Camera-type eye (tissue), 1 donor: Measurements from ENCODE around the gene TIMM44. TPM values are rescaled to one million over a fixed set of nuclear protein-coding genes. Genes with fewer than 3 reads are reported as not detected.

Experiments used
- total RNA-seq: library from RNA; depleted of rRNA; stranded (reverse); fragments of >200 nt; gene quantifications from one replicate; pipeline ENCODE4 v1.2.3, GENCODE V29; 2014

Gene TIMM44, protein sequence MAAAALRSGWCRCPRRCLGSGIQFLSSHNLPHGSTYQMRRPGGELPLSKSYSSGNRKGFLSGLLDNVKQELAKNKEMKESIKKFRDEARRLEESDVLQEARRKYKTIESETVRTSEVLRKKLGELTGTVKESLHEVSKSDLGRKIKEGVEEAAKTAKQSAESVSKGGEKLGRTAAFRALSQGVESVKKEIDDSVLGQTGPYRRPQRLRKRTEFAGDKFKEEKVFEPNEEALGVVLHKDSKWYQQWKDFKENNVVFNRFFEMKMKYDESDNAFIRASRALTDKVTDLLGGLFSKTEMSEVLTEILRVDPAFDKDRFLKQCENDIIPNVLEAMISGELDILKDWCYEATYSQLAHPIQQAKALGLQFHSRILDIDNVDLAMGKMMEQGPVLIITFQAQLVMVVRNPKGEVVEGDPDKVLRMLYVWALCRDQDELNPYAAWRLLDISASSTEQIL
- total RNA-seq = 52.4 TPM

DNA sequence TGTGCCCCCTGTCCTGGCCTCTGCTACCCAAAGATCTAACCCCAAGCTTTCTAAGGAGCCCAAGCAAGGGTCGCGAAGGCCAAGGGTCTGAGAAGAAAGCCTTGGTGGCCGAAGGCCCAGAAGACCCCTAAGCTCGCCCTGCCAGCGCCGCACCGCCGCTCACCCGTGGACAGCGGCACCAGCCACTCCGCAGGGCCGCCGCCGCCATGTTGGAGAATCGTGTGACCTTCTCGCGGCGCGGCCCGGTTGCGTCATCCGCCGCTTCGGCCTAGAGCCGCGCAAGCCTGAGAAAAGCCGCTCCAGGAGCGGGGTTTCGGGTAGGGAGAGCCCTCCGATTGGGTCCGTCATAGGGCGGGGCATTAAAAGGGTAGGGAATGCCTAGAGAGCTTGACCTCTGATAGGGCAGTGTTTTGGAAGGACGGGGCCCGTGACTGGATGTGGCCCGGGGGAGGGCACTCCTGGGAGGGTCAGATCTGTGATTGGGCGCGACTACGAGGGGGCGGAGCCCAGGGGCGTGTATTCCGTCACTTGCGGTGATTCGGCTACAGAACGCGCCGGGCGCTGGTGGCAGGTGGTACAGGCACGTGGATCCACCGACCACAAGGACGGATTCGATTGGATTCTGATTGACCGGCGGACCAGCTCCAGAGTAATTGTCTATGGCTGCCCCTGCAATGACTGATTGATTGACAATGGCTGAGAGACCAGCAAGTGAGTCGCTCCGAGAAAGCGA lies at the start of gene TIMM44:
Gene TIMM44, minus strand, starts transcription at position 223 of the 733 bp plus-strand sequence. Its CDS starts 15 bp downstream, at position 208.

DNA sequence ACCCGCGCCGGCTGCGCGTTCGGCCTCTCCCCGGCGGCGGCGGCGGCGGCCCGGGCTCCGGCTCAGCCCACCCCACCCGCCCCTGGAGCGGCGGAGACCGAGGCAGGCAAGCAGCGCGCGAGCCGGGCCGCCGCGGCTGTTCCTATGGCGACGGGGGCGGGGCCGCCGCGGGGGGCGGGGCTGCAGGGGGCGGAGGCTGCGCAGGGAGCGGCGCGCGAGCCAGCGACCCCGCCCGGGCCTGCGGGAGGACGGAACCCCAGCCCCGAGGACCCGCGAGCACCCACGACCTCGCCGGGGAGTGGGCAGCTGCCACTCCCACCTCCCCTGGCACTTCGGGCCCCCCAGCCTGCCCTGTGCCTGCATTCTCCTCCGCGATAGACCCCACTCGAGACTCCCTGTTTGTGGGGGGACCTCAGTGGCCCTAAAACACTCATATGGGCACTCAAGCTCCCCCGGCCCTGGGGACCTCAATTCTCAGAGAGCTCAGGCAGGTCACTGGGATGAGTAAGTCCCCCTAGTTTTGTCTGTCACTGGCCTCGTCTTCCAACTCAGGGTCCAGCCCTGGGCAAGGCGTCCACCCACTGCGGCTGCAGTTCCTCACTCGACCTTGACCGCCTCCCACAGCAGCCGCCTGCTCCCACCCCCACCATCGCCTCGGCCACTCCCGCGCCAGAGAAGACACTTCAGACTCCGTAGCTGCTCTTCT lies 17.3 kb downstream of the TIMM44 start, which contains the start of gene CTXN1:
Gene CTXN1, minus strand, starts transcription at position 115 of the 706 bp plus-strand sequence. CDS start 597 bp downstream, outside the sequence.

DNA sequence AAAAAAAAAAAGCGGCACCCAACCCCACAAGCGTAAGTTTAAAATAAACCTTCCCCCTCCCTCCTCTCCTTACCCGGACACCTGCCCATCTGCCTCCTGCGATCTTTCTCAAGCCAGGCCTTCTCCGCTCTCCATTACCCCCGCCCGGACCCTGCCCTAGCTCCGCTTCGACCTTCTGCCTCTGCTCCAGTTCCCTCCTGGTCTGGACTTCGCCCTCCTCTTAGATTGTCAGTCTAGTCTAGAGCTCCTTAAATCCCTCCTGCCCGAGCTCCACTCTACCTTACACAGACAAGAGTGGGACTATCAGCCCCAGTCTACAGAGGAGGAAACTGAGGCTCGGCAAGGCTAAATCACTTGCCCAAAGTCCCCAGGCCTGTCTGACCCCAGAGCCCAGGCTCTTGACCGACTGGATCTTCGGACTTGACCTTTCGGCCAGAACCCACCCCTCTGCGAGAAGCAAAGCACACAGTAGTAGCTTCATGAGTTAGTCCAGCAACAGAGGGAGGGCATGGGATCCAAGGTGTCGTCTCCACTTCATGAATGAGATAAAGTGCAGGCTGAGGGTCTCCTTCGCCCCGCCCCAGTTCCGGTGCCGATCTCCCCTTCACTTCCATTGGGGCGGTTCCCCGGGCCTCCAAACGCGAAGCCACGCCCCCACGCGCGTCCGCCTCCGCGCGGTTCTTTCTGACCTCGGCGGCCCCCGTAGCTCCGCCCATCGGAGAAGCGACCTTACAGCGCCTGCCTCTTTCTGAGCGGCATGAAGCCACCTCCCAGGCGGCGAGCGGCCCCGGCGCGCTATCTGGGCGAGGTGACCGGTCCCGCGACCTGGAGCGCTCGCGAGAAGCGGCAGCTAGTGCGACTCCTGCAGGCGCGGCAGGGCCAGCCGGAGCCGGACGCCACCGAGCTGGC lies 23.6 kb downstream of the TIMM44 start, which contains the start of gene SNAPC2:
Gene SNAPC2, plus strand, starts transcription at position 729 of the 909 bp plus-strand sequence. Its CDS starts 29 bp downstream, at position 758.

DNA sequence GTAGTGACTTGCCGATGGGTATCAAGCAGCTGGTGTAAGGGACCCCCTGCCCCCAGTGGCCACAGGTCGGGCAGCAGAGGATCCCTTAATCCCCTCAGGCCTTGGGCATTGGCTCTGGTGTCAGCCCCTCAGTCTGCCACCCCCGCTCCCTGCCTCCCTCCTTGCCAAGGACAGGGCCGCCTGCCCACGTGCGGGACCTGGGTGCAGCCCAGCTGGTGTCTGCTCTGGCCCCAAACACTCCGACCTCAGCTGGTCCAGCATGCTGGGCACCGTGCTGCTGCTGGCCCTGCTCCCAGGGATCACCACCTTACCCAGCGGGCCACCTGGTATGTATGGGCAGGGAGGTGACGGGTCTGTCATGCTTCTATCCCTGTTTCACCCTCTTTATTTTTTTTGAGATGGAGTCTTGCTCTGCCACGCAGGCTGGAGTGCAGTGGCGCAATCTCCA lies 28.8 kb downstream of the TIMM44 start, which contains the start of gene TGFBR3L:
Gene TGFBR3L, plus strand, starts transcription at position 233 of the 448 bp plus-strand sequence.

DNA sequence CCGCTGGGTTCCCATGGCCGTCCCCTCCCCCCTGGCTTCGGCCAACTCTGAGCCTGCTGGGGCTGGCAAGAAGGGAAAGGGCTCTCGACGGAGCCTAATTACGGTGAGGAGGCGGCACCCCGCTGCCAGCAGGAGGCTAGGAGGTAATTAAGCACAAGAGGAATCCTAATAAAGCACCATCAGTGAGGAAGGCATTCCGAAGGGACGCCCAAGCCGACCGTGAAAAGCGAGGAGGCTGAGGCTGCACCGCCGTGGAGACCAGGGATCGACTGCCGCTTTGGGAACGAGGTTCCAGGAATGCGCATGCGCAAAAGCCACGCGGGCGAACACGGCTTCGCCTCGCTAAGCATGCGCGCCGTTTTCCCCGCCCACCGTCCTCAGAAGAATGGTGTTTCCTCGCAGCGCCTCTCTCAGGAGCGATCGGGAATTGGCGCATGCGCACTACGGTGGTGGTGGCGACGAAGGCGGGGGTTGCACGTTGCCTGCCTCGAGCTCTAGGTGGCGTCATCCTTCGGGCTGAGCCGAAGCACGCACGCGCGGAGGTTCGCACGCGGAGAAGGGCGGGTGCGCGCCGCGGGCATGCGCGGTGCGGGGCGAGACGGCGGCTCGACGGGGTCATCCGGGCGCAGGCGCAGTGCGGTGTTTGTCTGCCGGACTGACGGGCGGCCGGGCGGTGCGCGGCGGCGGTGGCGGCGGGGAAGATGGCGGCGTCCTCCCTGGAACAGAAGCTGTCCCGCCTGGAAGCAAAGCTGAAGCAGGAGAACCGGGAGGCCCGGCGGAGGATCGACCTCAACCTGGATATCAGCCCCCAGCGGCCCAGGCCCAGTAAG lies 40.0 kb downstream of the TIMM44 start, which contains the start of gene MAP2K7:
Gene MAP2K7, plus strand, starts transcription at position 634 of the 830 bp plus-strand sequence. Its CDS starts 68 bp downstream, at position 702.

DNA sequence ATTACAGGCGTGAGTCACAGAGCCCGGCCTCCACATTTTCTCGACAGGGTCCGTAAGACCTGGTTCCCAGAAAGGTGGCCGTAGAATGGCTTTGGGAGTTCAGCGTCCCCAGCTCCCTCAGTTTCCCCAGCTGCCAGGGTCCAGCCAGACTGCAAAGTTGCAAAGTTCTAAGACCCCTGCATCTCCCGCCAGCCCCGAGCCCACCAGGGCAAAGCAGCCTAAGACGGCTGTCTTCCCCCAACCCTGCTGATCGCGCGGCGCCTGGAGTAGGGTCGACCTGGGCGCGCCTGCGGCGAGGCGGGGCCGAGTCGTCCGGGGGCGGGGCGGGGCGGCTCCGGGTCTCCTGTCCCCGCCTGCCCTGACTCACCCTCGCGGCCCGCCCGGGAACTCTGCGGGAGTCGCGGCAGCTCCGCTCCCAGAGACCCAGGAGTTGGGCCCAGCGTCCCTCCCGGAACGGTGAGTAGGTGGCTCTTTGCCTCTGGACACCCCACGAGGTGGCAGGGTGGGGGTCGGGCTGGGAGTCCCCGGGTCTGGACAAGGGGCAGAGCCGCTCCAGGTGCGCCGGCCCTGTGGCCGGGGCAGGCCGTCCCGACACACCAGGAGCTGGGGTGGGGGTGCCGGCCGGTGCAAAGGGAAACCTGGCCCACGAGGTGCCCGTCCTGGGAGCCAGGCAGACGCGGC lies 55.2 kb downstream of the TIMM44 start, which contains the start of gene LRRC8E:
Gene LRRC8E, plus strand, starts transcription at position 366 of the 681 bp plus-strand sequence. CDS start 7,094 bp downstream, outside the sequence.

Other genes starting within 250 kb of the TIMM44 start
- not detected for gene FCER2, start 241.5 kb downstream of the TIMM44 start, total RNA-seq
- gene CLEC4G, start 211.6 kb downstream of the TIMM44 start, total RNA-seq = 0.71 TPM
- gene CD209, start 196.1 kb downstream of the TIMM44 start, total RNA-seq = 5.4 TPM
- gene CLEC4M, start 180.4 kb downstream of the TIMM44 start, total RNA-seq = 0.27 TPM
- 26.1 TPM for gene EVI5L, start 113.4 kb downstream of the TIMM44 start, total RNA-seq
- 4.7 TPM for gene PRR36, start 69.3 kb downstream of the TIMM44 start, total RNA-seq
- 0.33 TPM for gene LRRC8E, start 55.2 kb downstream of the TIMM44 start, total RNA-seq
- gene MAP2K7, start 39.8 kb downstream of the TIMM44 start, total RNA-seq = 20.3 TPM
- gene TGFBR3L, start 28.8 kb downstream of the TIMM44 start, total RNA-seq = not detected
- gene SNAPC2, start 23.3 kb downstream of the TIMM44 start, total RNA-seq = 7.1 TPM
- gene CTXN1, start 17.5 kb downstream of the TIMM44 start, total RNA-seq = 10.9 TPM
- 68.1 TPM for gene ELAVL1, start 62.0 kb upstream of the TIMM44 start, total RNA-seq
- gene CCL25, start 109.1 kb upstream of the TIMM44 start, total RNA-seq = not detected
- gene FBN3, start 205.9 kb upstream of the TIMM44 start, total RNA-seq = 9.1 TPM